Hair follicle dermal papilla cell (primary cell): Measurements from ENCODE around the gene PAPSS2. TPM values are rescaled to one million over a fixed set of nuclear protein-coding genes. Genes with fewer than 3 reads are reported as not detected.

Source experiments
- total RNA-seq: library from RNA; depleted of rRNA; stranded (reverse); fragments of >200 nt; gene quantifications from 2 replicates; pipeline ENCODE4 v1.2.3, GENCODE V29; 2012

Gene PAPSS2
- total RNA-seq = 32.6 and 39.3 TPM in 2 replicates

DNA sequence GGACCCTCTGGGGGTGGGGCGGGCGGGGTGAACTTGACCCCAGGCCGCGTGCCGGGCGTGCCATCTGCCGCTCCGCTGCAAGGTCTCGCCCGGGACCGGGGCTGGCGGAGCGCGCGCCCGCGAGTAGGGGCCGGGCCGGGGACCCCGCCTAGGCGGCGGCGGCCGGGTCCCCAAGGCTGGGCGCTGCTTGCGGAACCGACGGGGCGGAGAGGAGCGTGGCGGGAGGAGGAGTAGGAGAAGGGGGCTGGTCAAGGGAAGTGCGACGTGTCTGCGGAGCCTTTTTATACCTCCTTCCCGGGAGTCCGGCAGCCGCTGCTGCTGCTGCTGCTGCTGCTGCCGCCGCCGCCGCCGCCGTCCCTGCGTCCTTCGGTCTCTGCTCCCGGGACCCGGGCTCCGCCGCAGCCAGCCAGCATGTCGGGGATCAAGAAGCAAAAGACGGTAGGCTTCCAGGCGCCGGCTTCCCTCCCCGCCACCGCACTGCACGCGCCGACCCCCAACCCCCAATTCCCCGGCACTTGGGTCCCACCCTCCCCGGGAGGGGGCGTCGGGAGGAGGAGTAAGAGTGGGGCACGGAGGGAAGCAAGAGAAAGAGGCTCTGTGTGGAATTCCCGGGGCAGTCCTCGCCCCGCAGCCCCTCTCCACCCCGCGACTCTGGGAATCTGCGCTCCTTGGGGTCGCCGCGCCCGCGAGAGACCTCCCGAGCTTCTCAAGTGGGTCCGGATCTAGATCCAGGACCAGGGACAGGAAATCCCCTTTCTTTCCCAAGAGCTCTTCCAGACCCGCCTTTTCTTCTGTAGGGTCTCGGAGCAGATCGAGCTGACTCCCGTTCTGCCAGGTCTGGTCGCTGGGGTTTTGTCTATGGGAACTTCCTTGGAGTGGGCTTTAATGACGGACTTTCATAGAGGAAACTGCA, at the start of gene PAPSS2:
PAPSS2 (plus strand) TSS at position 308 of the 913 bp plus-strand sequence; CDS start at position 412, 104 bp downstream.

Other genes starting within 250 kb of the PAPSS2 start
- gene MINPP1, start 155.0 kb upstream of the PAPSS2 start, total RNA-seq = 20.4 and 24.3 TPM in 2 replicates
- 34.2 and 41.9 TPM in 2 replicates for gene ATAD1, start 158.3 kb downstream of the PAPSS2 start, total RNA-seq
- gene KLLN, start 203.7 kb downstream of the PAPSS2 start, total RNA-seq = 0.85 and 0.97 TPM in 2 replicates
- 98.5 and 199 TPM in 2 replicates for gene PTEN, start 203.7 kb downstream of the PAPSS2 start, total RNA-seq